Karpas-422 (cell line): ENCODE measurements around the gene ZNF710. TPM values are rescaled to one million over a fixed set of nuclear protein-coding genes. Genes with fewer than 3 reads are reported as not detected.
A peak's percentile ranks its signal among the peaks of the same experiment; 100 is the strongest.

Experiments
- DNase-seq: peaks from one replicate; pipeline ENCODE4 v3.0.0-alpha.2; 2015
- H2AFZ ChIP-seq: fragments of 200-600 bp; sonication (generic); 2 replicates; pipeline ENCODE4 v1.6.1; 2014; ENCODE audit warnings: antibody characterized with exemption, low read length, mixed read lengths
- H3K27ac ChIP-seq: fragments of 200-600 bp; sonication (generic); 2 replicates; pipeline ENCODE4 v1.5.1; 2014; ENCODE audit warnings: mild to moderate bottlenecking, low read length, moderate library complexity
- H3K27me3 ChIP-seq: fragments of 200-600 bp; sonication (generic); 2 replicates; pipeline ENCODE4 v1.6.1; 2014; ENCODE audit warnings: low read length, mixed read lengths
- H3K36me3 ChIP-seq: fragments of 200-600 bp; sonication (generic); 2 replicates; pipeline ENCODE4 v1.6.1; 2014; ENCODE audit warnings: low read length, mixed read lengths; ENCODE audit not compliant: insufficient read depth
- H3K4me1 ChIP-seq: fragments of 200-600 bp; sonication (generic); 2 replicates; pipeline ENCODE4 v1.6.1; 2014; ENCODE audit warnings: mild to moderate bottlenecking, low read length, mixed read lengths
- H3K4me2 ChIP-seq: fragments of 200-600 bp; sonication (generic); 2 replicates; pipeline ENCODE4 v1.6.1; 2014; ENCODE audit warnings: low read length, low read depth, mild to moderate bottlenecking; ENCODE audit not compliant: poor library complexity, severe bottlenecking
- H3K4me3 ChIP-seq: fragments of 200-600 bp; sonication (generic); 2 replicates; pipeline ENCODE4 v1.5.1; 2014; ENCODE audit warnings: mild to moderate bottlenecking, antibody characterized with exemption, low read length, mixed read lengths
- H3K79me2 ChIP-seq: fragments of 200-600 bp; sonication (generic); 2 replicates; pipeline ENCODE4 v1.6.1; 2014; ENCODE audit warnings: mild to moderate bottlenecking, low read length, mixed read lengths
- H3K9ac ChIP-seq: fragments of 200-600 bp; sonication (generic); 2 replicates; pipeline ENCODE4 v1.6.0; 2014; ENCODE audit warnings: low read length
- H3K9me2 ChIP-seq: fragments of 200-600 bp; sonication (generic), shearing (Covaris generic); replicated peaks from 2 replicates; pipeline ENCODE4 v1.6.0; 2014; ENCODE audit warnings: mild to moderate bottlenecking, low read length, moderate library complexity; ENCODE audit not compliant: insufficient read depth
- H3K9me3 ChIP-seq: fragments of 300-700, 200-600 bp; sonication (generic); 2 replicates; pipeline ENCODE4 v1.6.1; 2014; ENCODE audit warnings: low read length, mixed read lengths
- H4K20me1 ChIP-seq: fragments of 200-600 bp; sonication (generic); 2 replicates; pipeline ENCODE4 v1.6.1; 2014; ENCODE audit warnings: mild to moderate bottlenecking, antibody characterized with exemption, low read length, low read depth; ENCODE audit not compliant: insufficient read depth
- total RNA-seq: library from RNA; depleted of rRNA; stranded (reverse); fragments of >200 nt; shearing (Covaris generic); gene quantifications from 2 replicates; pipeline ENCODE4 v1.2.3, GENCODE V29; 2014; ENCODE audit warnings: low replicate concordance

ZNF710 gene
- total RNA-seq, 1 experiment from 2014 or later = 25.2 TPM

- Histone ChIP-seq H3K9me3 (no peaks in the 10 kb centered on the region), H3K9ac (no peak overlapping the region), H3K27me3 (no peaks in the 10 kb centered on the region), H3K4me3 (no peak overlapping the region), H4K20me1 (no peaks in the 10 kb centered on the region), H3K4me2 (no peak overlapping the region), H3K4me1 (peaks cover 96% of the 10 kb centered on the region), H3K9me2 (no peaks in the 10 kb centered on the region), H3K79me2 (peaks cover 100% of the 10 kb centered on the region), H2AFZ (no peak overlapping the region), H3K36me3 (no peaks in the 10 kb centered on the region), H3K27ac (no peak overlapping the region)
- no peak for DNase-seq
Measured at GRCh38 chr15:90042356-90042755, 41.2 kb downstream of the ZNF710 start.

GRCh38 chr15:90042766-90043529 is 41.8 kb downstream of the ZNF710 start:
- Histone ChIP-seq H2AFZ (no peak overlapping the region), H4K20me1 (no peaks in the 10 kb centered on the region), H3K4me1 (peaks cover 96% of the 10 kb centered on the region), H3K9me2 (no peaks in the 10 kb centered on the region), H3K4me3 (no peak overlapping the region), H3K27ac (peak overlapping the region; percentile 96; the same call in 1 of the 2 replicates), H3K4me2 (no peak overlapping the region), H3K9me3 (no peaks in the 10 kb centered on the region), H3K27me3 (no peaks in the 10 kb centered on the region), H3K9ac (no peak overlapping the region), H3K79me2 (peaks cover 100% of the 10 kb centered on the region), H3K36me3 (no peaks in the 10 kb centered on the region)
- no peak for DNase-seq

DNA sequence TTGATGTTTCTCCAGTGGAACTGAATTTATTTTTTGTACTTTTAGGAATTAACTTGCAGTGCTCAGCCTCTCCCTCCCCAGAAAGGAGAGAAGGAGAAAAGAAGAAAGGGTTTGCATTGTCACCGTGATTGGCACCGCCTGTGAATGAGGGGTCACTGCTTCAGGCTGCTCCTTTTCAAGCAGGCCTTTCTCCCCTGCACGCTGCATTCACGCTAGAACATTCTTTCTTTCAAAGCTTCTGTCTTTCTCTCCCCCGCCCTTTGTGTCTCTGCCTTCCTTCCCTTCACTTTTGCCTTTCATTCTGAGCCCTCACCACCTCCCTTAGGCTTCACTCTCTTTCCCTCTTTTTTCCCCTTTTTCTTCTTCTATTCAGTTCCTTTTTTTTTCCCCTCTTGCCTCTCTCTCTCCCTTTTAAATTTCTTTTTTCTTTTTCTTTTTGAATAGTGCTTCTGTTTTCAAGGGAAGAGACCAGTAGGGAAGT is 42.4 kb downstream of the ZNF710 start:
- Histone ChIP-seq H3K9ac (0 out of 2 replicates have a peak overlapping the region, but pooled peaks have one; percentile 1), H3K4me3 (no peak overlapping the region), H3K9me2 (no peaks in the 10 kb centered on the region), H3K4me1 (peaks cover 96% of the 10 kb centered on the region), H3K27me3 (no peaks in the 10 kb centered on the region), H3K79me2 (peaks cover 100% of the 10 kb centered on the region), H2AFZ (no peak overlapping the region), H3K36me3 (no peaks in the 10 kb centered on the region), H3K4me2 (no peak overlapping the region), H3K9me3 (no peaks in the 10 kb centered on the region), H4K20me1 (no peaks in the 10 kb centered on the region), H3K27ac (peak overlapping the region; percentile 96)
- no peak for DNase-seq

- DNase-seq = no peak
- Histone ChIP-seq H3K4me3 (no peak overlapping the region), H3K4me2 (peak overlapping the region; percentile 75), H3K9me2 (no peaks in the 10 kb centered on the region), H3K79me2 (peaks cover 100% of the 10 kb centered on the region), H3K27ac (peak overlapping the region; percentile 96), H4K20me1 (no peaks in the 10 kb centered on the region), H3K36me3 (no peaks in the 10 kb centered on the region), H3K4me1 (peaks cover 95% of the 10 kb centered on the region), H2AFZ (no peak overlapping the region), H3K9me3 (no peaks in the 10 kb centered on the region), H3K9ac (0 out of 2 replicates have a peak overlapping the region, but pooled peaks have one; percentile 1), H3K27me3 (no peaks in the 10 kb centered on the region)
Measured at GRCh38 chr15:90044191-90044590, 43.1 kb downstream of the ZNF710 start.

DNA sequence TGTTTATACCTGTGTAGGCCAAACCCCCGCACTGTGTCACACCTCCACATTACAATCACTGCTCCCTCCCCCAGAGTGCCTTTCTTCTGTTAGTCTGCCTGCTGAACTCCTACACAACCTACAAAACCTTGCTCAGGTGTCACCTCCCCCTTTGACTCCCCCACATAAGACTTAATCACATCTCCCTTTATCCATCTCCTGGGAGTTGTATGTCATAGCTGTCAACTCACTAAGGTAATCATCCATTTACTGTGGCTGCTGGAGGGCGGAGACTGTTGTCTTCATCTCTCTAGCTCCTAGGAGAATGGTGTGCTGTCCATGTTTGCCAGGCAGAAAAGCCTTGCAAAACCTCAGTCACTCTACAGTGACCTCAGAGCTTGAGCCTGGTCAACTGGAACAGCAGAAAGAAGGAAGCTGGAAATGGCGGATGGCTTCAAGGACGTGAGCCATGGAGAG is 43.8 kb downstream of the ZNF710 start:
- peak; percentile 71 for DNase-seq
- peak overlapping the region; percentile 60; the same call in 1 of the 2 replicates for H3K4me3 ChIP-seq
- H3K27me3 ChIP-seq = no peaks in the 10 kb centered on the region
- H3K9ac ChIP-seq = peak overlapping the region; percentile 81
- no peaks in the 10 kb centered on the region for H3K9me3 ChIP-seq
- H3K9me2 ChIP-seq = no peaks in the 10 kb centered on the region
- no peaks in the 10 kb centered on the region for H3K36me3 ChIP-seq
- H3K4me1 ChIP-seq = peaks cover 88% of the 10 kb centered on the region
- H3K27ac ChIP-seq = peak overlapping the region; percentile 96
- H4K20me1 ChIP-seq = no peaks in the 10 kb centered on the region
- H3K4me2 ChIP-seq = peak overlapping the region; percentile 75
- H2AFZ ChIP-seq = no peak overlapping the region
- peaks cover 100% of the 10 kb centered on the region for H3K79me2 ChIP-seq

DNA sequence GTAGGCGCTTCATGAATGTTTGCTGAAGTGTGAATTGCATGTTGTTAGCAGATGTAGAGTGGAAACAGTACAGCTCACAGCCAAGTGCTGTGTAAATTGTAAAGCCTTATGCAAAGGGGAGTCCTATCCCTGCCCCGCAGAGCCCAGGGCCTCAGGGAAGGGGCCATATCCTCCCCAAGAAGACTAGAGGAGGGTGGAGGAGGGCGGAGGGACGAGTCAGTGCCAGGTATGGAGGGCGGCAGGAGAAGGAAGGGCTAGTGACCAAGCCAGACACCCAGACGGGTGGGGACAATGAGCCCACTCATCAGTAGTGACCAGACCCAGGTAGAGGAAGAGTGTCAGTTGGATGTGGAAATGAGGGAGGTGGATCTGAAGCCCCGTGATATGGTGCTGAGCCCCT is 45.2 kb downstream of the ZNF710 start:
- Histone ChIP-seq H4K20me1 (no peaks in the 10 kb centered on the region), H3K9me3 (no peaks in the 10 kb centered on the region), H3K4me1 (peaks cover 74% of the 10 kb centered on the region), H3K9me2 (no peaks in the 10 kb centered on the region), H3K27ac (peak overlapping the region; percentile 96), H3K36me3 (no peaks in the 10 kb centered on the region), H3K27me3 (no peaks in the 10 kb centered on the region), H2AFZ (no peak overlapping the region), H3K79me2 (peaks cover 93% of the 10 kb centered on the region), H3K4me2 (peak overlapping the region; percentile 75), H3K4me3 (peak overlapping the region; percentile 60), H3K9ac (peak overlapping the region; percentile 81)
- peak; percentile 80 for DNase-seq

- H3K4me3 ChIP-seq = peak overlapping the region; percentile 60
- H3K9me3 ChIP-seq = no peaks in the 10 kb centered on the region
- H3K36me3 ChIP-seq = no peaks in the 10 kb centered on the region
- peak; percentile 93 for DNase-seq
- H3K27me3 ChIP-seq = no peaks in the 10 kb centered on the region
- H3K27ac ChIP-seq = peak overlapping the region; percentile 96
- H3K4me2 ChIP-seq = peak overlapping the region; percentile 75
- H3K9ac ChIP-seq = peak overlapping the region; percentile 81
- no peak overlapping the region for H2AFZ ChIP-seq
- no peaks in the 10 kb centered on the region for H3K9me2 ChIP-seq
- H4K20me1 ChIP-seq = no peaks in the 10 kb centered on the region
- peaks cover 70% of the 10 kb centered on the region for H3K4me1 ChIP-seq
- peaks cover 91% of the 10 kb centered on the region for H3K79me2 ChIP-seq
Measured at GRCh38 chr15:90046911-90047392, 45.8 kb downstream of the ZNF710 start.

- Histone ChIP-seq H2AFZ (no peak overlapping the region), H3K27me3 (no peaks in the 10 kb centered on the region), H3K79me2 (peaks cover 88% of the 10 kb centered on the region), H3K4me2 (peak overlapping the region; percentile 75), H3K9ac (peak overlapping the region; percentile 81), H3K36me3 (no peaks in the 10 kb centered on the region), H3K9me2 (no peaks in the 10 kb centered on the region), H3K4me3 (no peak overlapping the region), H3K27ac (peak overlapping the region; percentile 96), H3K9me3 (no peaks in the 10 kb centered on the region), H3K4me1 (peaks cover 60% of the 10 kb centered on the region), H4K20me1 (no peaks in the 10 kb centered on the region)
- peak; percentile 42 for DNase-seq
Measured at GRCh38 chr15:90047956-90048575, 46.9 kb downstream of the ZNF710 start.
